Measurements from ENCODE around the gene CASD1. TPM values are rescaled to one million over a fixed set of nuclear protein-coding genes. Genes with fewer than 3 reads are reported as not detected.

Gene CASD1
- total and polyA plus RNA-seq, 2 donors, result 16.1 to 79.7 TPM

GRCh38 chr7:94532676-94533075 is 23.1 kb downstream of the CASD1 start:
- Histone ChIP-seq H3K36me3 (ENCODE audit: insufficient read depth) (peaks cover 2% of the 10 kb centered on the region), H3K27ac (ENCODE audit: low read depth) (no peak overlapping the region), H3K4me1 (ENCODE audit: insufficient read depth) (no peaks in the 10 kb centered on the region), H3K4me3 (ENCODE audit: low read depth, low read length) (no peak overlapping the region)
- WGBS, result 81% methylated on average over 2 of the region's 2 CpGs
- no peak for DNase-seq (ENCODE audit: extremely low spot score)

DNA sequence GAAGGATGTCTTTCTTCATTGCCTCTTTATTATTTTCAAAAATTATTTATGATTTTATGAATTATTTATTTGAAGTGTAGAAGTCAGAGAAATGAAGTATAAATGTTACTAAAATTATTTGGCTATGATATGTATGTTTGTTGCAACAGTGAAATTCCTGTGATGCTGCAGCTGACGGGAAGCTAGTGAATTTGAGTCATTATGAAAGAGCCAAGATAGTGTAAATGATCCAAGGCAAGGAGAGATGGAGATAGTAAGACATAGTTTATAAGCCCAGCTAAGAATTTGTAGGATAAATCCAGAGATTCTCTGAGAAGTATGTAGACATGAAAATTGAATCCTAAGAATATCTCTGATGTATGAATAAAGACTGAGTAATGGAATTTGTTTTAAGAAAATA is 30.8 kb downstream of the CASD1 start:
- 43% methylated on average over 1 of the region's 1 CpG for WGBS
- no peak for DNase-seq (ENCODE audit: extremely low spot score)
- Histone ChIP-seq H3K4me3 (ENCODE audit: low read depth, low read length) (no peak overlapping the region), H3K4me1 (ENCODE audit: insufficient read depth) (no peaks in the 10 kb centered on the region), H3K27ac (ENCODE audit: low read depth) (no peak overlapping the region), H3K36me3 (ENCODE audit: insufficient read depth) (no peaks in the 10 kb centered on the region)

DNA sequence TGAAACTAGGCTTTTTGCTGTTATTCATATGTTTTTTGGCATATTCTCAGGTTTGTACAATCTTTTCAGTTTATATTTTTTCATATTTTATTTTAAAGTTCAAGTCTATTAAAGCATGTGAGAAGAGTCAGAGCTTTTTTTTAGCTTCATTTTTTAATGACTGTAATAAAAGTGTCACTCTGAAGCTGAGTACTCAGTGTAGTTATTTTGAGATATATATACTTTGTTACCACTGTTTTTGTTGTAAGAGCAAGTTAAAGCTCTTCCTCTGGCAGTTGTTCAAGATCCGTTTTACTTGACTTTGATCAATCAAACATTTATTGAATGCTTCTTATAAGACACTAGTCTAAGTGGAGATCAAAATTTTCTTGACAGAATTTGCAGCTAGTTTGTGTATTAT is 37.5 kb downstream of the CASD1 start:
- WGBS, result 32% methylated on average over 1 of the region's 1 CpG
- Histone ChIP-seq H3K27ac (ENCODE audit: low read depth) (no peak overlapping the region), H3K36me3 (ENCODE audit: insufficient read depth) (no peaks in the 10 kb centered on the region), H3K4me1 (ENCODE audit: insufficient read depth) (no peaks in the 10 kb centered on the region), H3K4me3 (ENCODE audit: low read depth, low read length) (no peak overlapping the region)
- DNase-seq (ENCODE audit: extremely low spot score), result no peak

- Histone ChIP-seq H3K4me1 (ENCODE audit: insufficient read depth) (no peaks in the 10 kb centered on the region), H3K36me3 (ENCODE audit: insufficient read depth) (no peaks in the 10 kb centered on the region), H3K27ac (ENCODE audit: low read depth) (no peak overlapping the region), H3K4me3 (ENCODE audit: low read depth, low read length) (no peak overlapping the region)
- DNase-seq (ENCODE audit: extremely low spot score), result no peak
- 88% methylated on average over 2 of the region's 2 CpGs for WGBS
Observed at GRCh38 chr7:94556028-94556427, 46.4 kb downstream of the CASD1 start.

DNA sequence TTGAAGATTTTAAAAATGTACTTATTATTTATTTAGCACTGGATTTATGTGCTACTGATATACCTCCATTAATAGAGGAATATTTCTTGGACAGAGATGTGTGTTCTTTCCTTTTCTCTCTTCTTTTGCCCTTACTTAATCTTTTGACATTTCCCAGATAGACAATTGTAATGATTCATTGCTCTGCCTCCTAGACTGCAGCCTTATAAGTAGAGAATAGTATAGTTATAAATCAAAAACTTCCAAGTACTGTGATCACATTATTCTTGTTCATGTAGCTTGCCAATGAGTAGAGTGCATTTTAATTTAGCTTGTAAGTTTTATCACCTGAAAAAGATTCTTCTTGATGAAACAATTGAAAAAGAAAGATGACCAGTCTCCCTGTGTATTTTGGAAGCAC is 47.6 kb downstream of the CASD1 start:
- DNase-seq (ENCODE audit: extremely low spot score), result no peak
- Histone ChIP-seq H3K27ac (ENCODE audit: low read depth) (no peak overlapping the region), H3K4me1 (ENCODE audit: insufficient read depth) (no peaks in the 10 kb centered on the region), H3K36me3 (ENCODE audit: insufficient read depth) (no peaks in the 10 kb centered on the region), H3K4me3 (ENCODE audit: low read depth, low read length) (no peak overlapping the region)

DNA sequence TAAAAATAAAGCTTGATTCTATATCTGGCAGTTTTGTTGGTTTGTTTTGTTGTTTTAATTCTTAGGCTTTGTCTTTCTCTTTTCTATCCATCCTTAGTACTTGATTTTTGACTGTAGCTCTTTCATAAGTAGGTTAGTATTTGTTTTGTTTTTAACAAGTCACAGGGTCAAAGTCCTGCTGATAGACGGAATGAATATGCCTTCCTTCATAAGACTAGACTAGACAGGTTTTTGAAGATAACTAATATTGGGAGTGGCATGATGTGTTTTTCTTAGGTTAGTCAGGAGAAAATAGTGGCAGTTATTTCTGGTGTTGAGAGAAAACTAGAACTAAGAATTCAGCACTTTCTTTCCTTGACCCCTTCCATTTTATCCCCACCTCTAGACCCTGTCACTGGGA is 50.4 kb downstream of the CASD1 start:
- Histone ChIP-seq H3K4me1 (ENCODE audit: insufficient read depth) (no peaks in the 10 kb centered on the region), H3K27ac (ENCODE audit: low read depth) (no peak overlapping the region), H3K4me3 (ENCODE audit: low read depth, low read length) (no peak overlapping the region), H3K36me3 (ENCODE audit: insufficient read depth) (no peaks in the 10 kb centered on the region)
- DNase-seq (ENCODE audit: extremely low spot score), result no peak
- 82% methylated on average over 1 of the region's 1 CpG for WGBS

DNA sequence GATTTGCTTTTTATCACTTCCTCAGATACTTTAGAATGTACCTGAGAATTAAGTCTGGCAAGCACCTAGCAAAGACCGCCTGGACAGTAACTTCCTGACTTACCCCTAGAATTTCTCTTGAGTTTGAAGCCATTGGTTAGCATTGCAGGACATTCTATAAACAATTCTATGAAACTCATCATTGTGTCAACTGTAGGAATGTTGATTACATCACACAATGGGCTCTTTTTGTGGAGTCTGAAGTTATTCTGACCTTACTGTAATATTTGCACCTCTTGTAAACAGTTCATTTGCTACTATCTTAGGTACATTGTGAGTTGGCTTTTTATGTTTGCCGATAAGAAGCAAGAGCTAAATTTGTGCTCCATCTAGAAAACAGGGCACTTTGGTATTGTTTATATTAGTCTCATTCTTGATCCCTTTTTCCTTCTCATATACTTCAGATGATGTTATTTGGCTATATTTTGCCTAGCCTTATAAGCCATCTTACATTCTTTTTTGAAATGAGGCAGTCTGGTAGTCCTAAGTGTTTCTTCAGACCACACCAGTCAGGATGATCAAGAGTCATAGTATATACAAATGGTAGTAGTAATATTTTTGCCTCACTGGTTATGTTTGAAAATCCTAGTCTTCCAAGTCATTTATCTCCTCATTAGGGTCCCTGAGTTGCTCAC is 52.4 kb downstream of the CASD1 start:
- Histone ChIP-seq H3K4me1 (ENCODE audit: insufficient read depth) (no peaks in the 10 kb centered on the region), H3K36me3 (ENCODE audit: insufficient read depth) (no peaks in the 10 kb centered on the region), H3K27ac (ENCODE audit: low read depth) (no peak overlapping the region), H3K4me3 (ENCODE audit: low read depth, low read length) (no peak overlapping the region)
- WGBS, result 76% methylated on average over 2 of the region's 2 CpGs
- no peak for DNase-seq (ENCODE audit: extremely low spot score)

- no peak overlapping the region for H3K4me3 ChIP-seq (ENCODE audit: low read depth, low read length)
- no peak overlapping the region for H3K27ac ChIP-seq (ENCODE audit: low read depth)
- no peaks in the 10 kb centered on the region for H3K36me3 ChIP-seq (ENCODE audit: insufficient read depth)
- no peaks in the 10 kb centered on the region for H3K4me1 ChIP-seq (ENCODE audit: insufficient read depth)
- WGBS, result 78% methylated on average over 3 of the region's 3 CpGs
- DNase-seq (ENCODE audit: extremely low spot score), result no peak
Observed at GRCh38 chr7:94562525-94562924, 52.9 kb downstream of the CASD1 start.

DNA sequence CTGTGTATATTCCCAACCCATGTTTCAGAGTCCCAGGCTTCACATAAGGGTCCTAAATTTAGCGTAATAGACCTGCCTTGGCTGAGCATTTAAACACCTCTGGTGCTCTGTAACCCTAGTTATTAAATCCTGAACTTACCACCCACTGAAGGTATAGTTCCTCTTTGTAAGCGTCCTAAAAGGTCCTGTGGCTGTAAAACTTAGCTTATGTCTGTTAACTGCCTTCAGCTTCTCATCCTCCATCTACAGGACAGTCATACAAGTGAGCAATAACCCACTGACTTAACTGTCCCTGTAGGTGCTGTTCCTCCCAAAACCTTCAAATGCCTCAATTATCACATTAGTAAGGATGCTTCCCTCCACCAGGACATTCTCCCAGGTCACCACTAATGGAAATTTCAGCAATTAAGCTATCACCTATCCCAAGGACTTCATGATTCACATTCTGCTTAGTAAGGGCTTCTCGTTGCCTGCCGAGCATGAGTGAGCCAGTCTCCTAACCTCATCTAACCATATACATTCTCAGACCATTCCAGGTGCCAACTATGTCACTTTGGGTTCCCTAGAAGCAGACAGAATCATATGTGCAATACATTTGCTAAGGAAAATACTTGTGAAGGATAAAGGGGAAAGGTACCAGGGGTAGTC is 55.8 kb downstream of the CASD1 start:
- Histone ChIP-seq H3K36me3 (ENCODE audit: insufficient read depth) (no peaks in the 10 kb centered on the region), H3K4me3 (ENCODE audit: low read depth, low read length) (no peak overlapping the region), H3K4me1 (ENCODE audit: insufficient read depth) (no peaks in the 10 kb centered on the region), H3K27ac (ENCODE audit: low read depth) (no peak overlapping the region)
- 90% methylated on average over 4 of the region's 4 CpGs for WGBS
- DNase-seq (ENCODE audit: extremely low spot score), result no peak

- H3K27ac ChIP-seq (ENCODE audit: low read depth), result no peak overlapping the region
- H3K4me3 ChIP-seq (ENCODE audit: low read depth, low read length), result no peak overlapping the region
- no peak for DNase-seq (ENCODE audit: extremely low spot score)
- H3K36me3 ChIP-seq (ENCODE audit: insufficient read depth), result no peaks in the 10 kb centered on the region
- H3K4me1 ChIP-seq (ENCODE audit: insufficient read depth), result no peaks in the 10 kb centered on the region
Observed at GRCh38 chr7:94567396-94567795, 57.8 kb downstream of the CASD1 start.

- DNase-seq (ENCODE audit: extremely low spot score), result no peak
- Histone ChIP-seq H3K4me3 (ENCODE audit: low read depth, low read length) (no peak overlapping the region), H3K4me1 (ENCODE audit: insufficient read depth) (no peaks in the 10 kb centered on the region), H3K27ac (ENCODE audit: low read depth) (no peak overlapping the region), H3K36me3 (ENCODE audit: insufficient read depth) (no peaks in the 10 kb centered on the region)
Observed at GRCh38 chr7:94571816-94572215, 62.2 kb downstream of the CASD1 start.

DNA sequence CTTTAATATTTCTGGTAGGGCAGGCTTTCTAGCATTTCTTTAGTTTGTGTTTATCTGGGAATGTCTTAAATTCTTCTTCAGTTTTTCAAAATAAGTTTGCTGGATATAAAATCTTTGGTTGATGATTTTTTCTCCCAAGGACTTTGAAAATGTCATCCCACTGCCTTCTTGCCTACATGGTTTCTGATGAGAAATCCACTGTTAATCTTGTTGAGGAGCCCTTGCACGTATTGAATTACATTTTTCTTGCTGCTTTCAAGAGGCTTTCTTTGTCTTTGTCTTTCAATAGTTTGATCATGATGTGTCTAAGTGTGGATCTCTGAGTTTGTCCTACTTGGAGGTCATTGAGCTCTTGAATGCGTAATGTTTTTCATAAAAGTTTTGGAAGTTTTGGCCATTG is 66.0 kb downstream of the CASD1 start:
- Histone ChIP-seq H3K36me3 (ENCODE audit: insufficient read depth) (no peaks in the 10 kb centered on the region), H3K4me1 (ENCODE audit: insufficient read depth) (no peaks in the 10 kb centered on the region), H3K4me3 (ENCODE audit: low read depth, low read length) (no peak overlapping the region), H3K27ac (ENCODE audit: low read depth) (no peak overlapping the region)
- no peak for DNase-seq (ENCODE audit: extremely low spot score)
- 99% methylated on average over 2 of the region's 2 CpGs for WGBS

GRCh38 chr7:94576316-94576715 is 66.7 kb downstream of the CASD1 start:
- no peaks in the 10 kb centered on the region for H3K4me1 ChIP-seq (ENCODE audit: insufficient read depth)
- H3K36me3 ChIP-seq (ENCODE audit: insufficient read depth), result no peaks in the 10 kb centered on the region
- DNase-seq (ENCODE audit: extremely low spot score), result no peak
- no peak overlapping the region for H3K27ac ChIP-seq (ENCODE audit: low read depth)
- H3K4me3 ChIP-seq (ENCODE audit: low read depth, low read length), result no peak overlapping the region
- 97% methylated on average over 2 of the region's 2 CpGs for WGBS

DNA sequence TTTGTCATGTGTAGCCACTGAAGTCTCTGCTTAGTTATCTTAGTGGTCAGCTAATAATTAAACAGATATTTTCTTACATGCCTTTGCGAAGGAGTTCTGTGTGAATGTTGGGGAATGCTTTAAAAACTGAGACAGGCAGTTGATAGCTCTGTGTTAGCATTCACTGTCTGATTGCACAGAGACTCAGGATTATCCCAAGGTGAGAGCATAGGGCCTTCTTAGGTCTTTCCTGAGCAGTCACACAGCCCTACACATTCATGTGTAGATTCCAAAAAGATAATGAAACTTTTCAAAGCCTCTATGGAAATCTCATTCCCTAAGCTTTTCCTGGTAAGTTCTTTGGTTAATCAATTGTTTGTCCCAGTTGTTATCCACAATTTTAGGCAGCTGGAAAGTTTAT is 67.7 kb downstream of the CASD1 start:
- WGBS, result 94% methylated on average over 1 of the region's 1 CpG
- H3K4me1 ChIP-seq (ENCODE audit: insufficient read depth), result no peaks in the 10 kb centered on the region
- no peak overlapping the region for H3K27ac ChIP-seq (ENCODE audit: low read depth)
- H3K4me3 ChIP-seq (ENCODE audit: low read depth, low read length), result no peak overlapping the region
- no peaks in the 10 kb centered on the region for H3K36me3 ChIP-seq (ENCODE audit: insufficient read depth)
- DNase-seq (ENCODE audit: extremely low spot score), result no peak

GRCh38 chr7:94578614-94579013 is 69.0 kb downstream of the CASD1 start:
- DNase-seq (ENCODE audit: extremely low spot score), result no peak
- H3K36me3 ChIP-seq (ENCODE audit: insufficient read depth), result no peaks in the 10 kb centered on the region
- no peak overlapping the region for H3K4me3 ChIP-seq (ENCODE audit: low read depth, low read length)
- H3K4me1 ChIP-seq (ENCODE audit: insufficient read depth), result no peaks in the 10 kb centered on the region
- no peak overlapping the region for H3K27ac ChIP-seq (ENCODE audit: low read depth)

All from urinary bladder (tissue), 4 donors.